Mesenchymal stem cell (in vitro differentiated cells and primary cell): Measurements from ENCODE around the gene PREB.
A peak's percentile ranks its signal among the peaks of the same experiment; 100 is the strongest.

Experiments
- DNase-seq: peaks from one replicate; pipeline ENCODE4 v3.0.0-alpha.2; 2013
- H2AFZ ChIP-seq: one replicate; pipeline ENCODE4 v1.6.1; 2013; ENCODE audit warnings: low read depth, mild to moderate bottlenecking, control low read depth, inconsistent platforms, low read length, moderate library complexity
- H2AK5ac ChIP-seq: 2 replicates; pipeline ENCODE4 v1.6.1; 2013; ENCODE audit warnings: low read length, moderate library complexity, mild to moderate bottlenecking, inconsistent platforms; ENCODE audit not compliant: severe bottlenecking
- H2BK120ac ChIP-seq: one replicate; pipeline ENCODE4 v1.6.1; 2013; ENCODE audit warnings: low read depth, mild to moderate bottlenecking, inconsistent platforms, low read length, moderate library complexity
- H2BK12ac ChIP-seq, 2 experiments: one replicate each; pipeline ENCODE4 v1.6.1; 2013; ENCODE audit warnings: inconsistent platforms in 2 of 2, low read length in 2 of 2, mild to moderate bottlenecking in 2 of 2, moderate library complexity in 2 of 2, control low read depth in 1 of 2
- H2BK15ac ChIP-seq: one replicate; pipeline ENCODE4 v1.6.1; 2013; ENCODE audit warnings: mild to moderate bottlenecking, low read depth, inconsistent platforms; ENCODE audit not compliant: poor library complexity, severe bottlenecking
- H2BK5ac ChIP-seq: 2 replicates; pipeline ENCODE4 v1.6.1; 2013; ENCODE audit warnings: low read depth, mild to moderate bottlenecking, low read length, control low read depth, inconsistent platforms; ENCODE audit not compliant: poor library complexity, severe bottlenecking
- H3K14ac ChIP-seq, 2 experiments: one replicate each; pipeline ENCODE4 v1.6.1; 2013; ENCODE audit warnings: inconsistent platforms in 2 of 2, low read length in 2 of 2, control low read depth in 1 of 2, mild to moderate bottlenecking in 1 of 2, moderate library complexity in 1 of 2
- H3K18ac ChIP-seq, 2 experiments: one replicate each; pipeline ENCODE4 v1.6.1; 2013; ENCODE audit warnings: inconsistent platforms in 2 of 2, low read length in 2 of 2, control low read depth in 1 of 2, low read depth in 1 of 2, mild to moderate bottlenecking in 1 of 2
- H3K23ac ChIP-seq, 2 experiments: one replicate each; pipeline ENCODE4 v1.6.1; 2013; ENCODE audit warnings: inconsistent platforms in 2 of 2, low read length in 2 of 2, mild to moderate bottlenecking in 2 of 2, moderate library complexity in 2 of 2, control low read depth in 1 of 2
- H3K27ac ChIP-seq: 2 replicates; pipeline ENCODE4 v1.5.1; 2013; ENCODE audit warnings: mild to moderate bottlenecking, moderate library complexity, low read length, control low read depth, inconsistent platforms; ENCODE audit not compliant: poor library complexity, severe bottlenecking
- H3K27me3 ChIP-seq, 2 experiments: 2 replicates each; pipeline versions ENCODE4 v1.6.1 to v1.7.0; 2013; ENCODE audit warnings: low read length in 2 of 2, mild to moderate bottlenecking in 2 of 2, moderate library complexity in 2 of 2, control low read depth in 1 of 2, inconsistent platforms in 1 of 2; ENCODE audit not compliant: control insufficient read depth in 1 of 2, insufficient read depth in 1 of 2
- H3K36me3 ChIP-seq, 2 experiments: 2 replicates each; pipeline versions ENCODE4 v1.6.1 to v1.7.0; 2013; ENCODE audit warnings: low read length in 2 of 2, control low read depth in 1 of 2, inconsistent platforms in 1 of 2, low read depth in 1 of 2, mild to moderate bottlenecking in 1 of 2; ENCODE audit not compliant: insufficient read depth in 2 of 2, control insufficient read depth in 1 of 2
- H3K4ac ChIP-seq, 2 experiments: one replicate each; pipeline ENCODE4 v1.6.1; 2013; ENCODE audit warnings: inconsistent platforms in 2 of 2, low read length in 2 of 2, mild to moderate bottlenecking in 2 of 2, moderate library complexity in 2 of 2, control low read depth in 1 of 2, low read depth in 1 of 2
- H3K4me1 ChIP-seq: 2 replicates; pipeline ENCODE4 v1.6.1; 2013; ENCODE audit warnings: low read depth, low read length, control low read depth; ENCODE audit not compliant: control insufficient read depth, insufficient read depth
- H3K4me2 ChIP-seq: 2 replicates; pipeline ENCODE4 v1.6.1; 2013; ENCODE audit warnings: low read length, mild to moderate bottlenecking, inconsistent platforms; ENCODE audit not compliant: poor library complexity, severe bottlenecking
- H3K4me3 ChIP-seq, 2 experiments: 2 replicates each; pipeline versions ENCODE4 v1.5.1 to v1.7.0; 2013; ENCODE audit warnings: low read length in 2 of 2, mild to moderate bottlenecking in 2 of 2, control low read depth in 1 of 2, low read depth in 1 of 2; ENCODE audit not compliant: insufficient read depth in 1 of 2
- H3K79me1 ChIP-seq: replicated peaks from 2 replicates; pipeline ENCODE4 v1.6.1; 2013; ENCODE audit warnings: mild to moderate bottlenecking, control low read depth, low read length, inconsistent platforms; ENCODE audit not compliant: poor library complexity, severe bottlenecking
- H3K9ac ChIP-seq: 2 replicates; pipeline ENCODE4 v1.7.0; 2013; ENCODE audit warnings: mild to moderate bottlenecking, low read length, moderate library complexity
- H3K9me3 ChIP-seq: 2 replicates; pipeline ENCODE4 v1.7.0; 2013; ENCODE audit warnings: mild to moderate bottlenecking, low read length; ENCODE audit not compliant: control insufficient read depth
- H4K8ac ChIP-seq: one replicate; pipeline ENCODE4 v1.6.1; 2013; ENCODE audit warnings: inconsistent platforms, mild to moderate bottlenecking, low read length, moderate library complexity
- H4K91ac ChIP-seq: one replicate; pipeline ENCODE4 v1.6.1; 2013; ENCODE audit warnings: mild to moderate bottlenecking, low read length, inconsistent platforms
- WGBS: methylation state at CpG from one replicate; pipeline ENCODE4 v1.1.7; 2013; ENCODE audit warnings: mixed read lengths; 5-methylcytosine and 5-hydroxymethylcytosine counted together

The PREB gene

DNA sequence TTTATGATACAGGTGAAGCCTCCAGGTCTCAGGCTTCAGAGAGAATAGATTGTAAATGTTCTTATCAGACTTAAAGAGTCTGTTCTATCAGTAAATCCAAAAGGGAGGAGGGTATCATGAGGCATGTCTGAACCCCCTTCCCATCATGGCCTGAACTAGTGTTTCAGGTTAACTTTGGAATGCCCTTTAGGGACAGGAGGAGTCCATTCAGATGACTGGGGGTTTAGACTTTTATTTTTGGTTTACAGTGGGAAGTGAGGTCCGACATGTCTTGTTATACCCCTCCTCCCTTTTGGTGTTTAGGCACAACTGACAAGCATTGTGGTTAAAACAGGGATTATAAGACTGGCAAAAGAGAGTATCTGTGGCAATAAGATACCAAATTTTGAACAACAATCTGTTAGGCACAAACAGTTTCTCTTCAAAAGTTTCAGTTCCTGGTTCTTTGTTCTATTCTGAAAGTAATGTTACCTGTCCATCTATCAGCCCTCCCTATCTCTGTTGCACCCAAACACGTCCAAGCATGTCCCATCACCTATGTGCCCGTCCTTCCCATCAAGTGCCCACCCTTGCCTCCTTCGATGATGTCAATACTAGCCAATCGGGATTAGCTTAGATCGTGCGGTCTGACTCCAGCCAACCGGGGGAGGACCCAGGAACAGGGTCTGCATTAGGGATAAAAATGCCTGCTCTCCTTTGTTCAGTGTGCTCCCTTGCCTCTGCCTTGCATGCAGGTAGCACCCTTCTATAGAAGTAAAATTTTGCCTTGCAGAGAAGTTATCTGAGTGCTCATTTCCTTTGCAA is 30.7 kb upstream of the PREB start:
- peaks cover 0 to 14% of the 10 kb centered on the region in 2 experiments for H3K27me3 ChIP-seq
- H2BK15ac ChIP-seq: no peak overlapping the region
- no peak overlapping the region for H2AK5ac ChIP-seq
- no peaks in the 10 kb centered on the region for H3K9me3 ChIP-seq
- no peak overlapping the region for H2AFZ ChIP-seq
- no peak overlapping the region for H3K23ac ChIP-seq
- no peak overlapping the region for H3K14ac ChIP-seq
- H2BK12ac ChIP-seq: no peak overlapping the region
- H3K36me3 ChIP-seq: no peaks in the 10 kb centered on the region
- H4K91ac ChIP-seq: no peak overlapping the region
- peaks cover 3% of the 10 kb centered on the region for H3K4me1 ChIP-seq
- H3K4ac ChIP-seq: no peak overlapping the region
- H4K8ac ChIP-seq: no peak overlapping the region
- H2BK120ac ChIP-seq: no peak overlapping the region
- no peak overlapping the region for H3K9ac ChIP-seq
- no peak overlapping the region for H2BK5ac ChIP-seq
- no peak overlapping the region for H3K18ac ChIP-seq
- H3K79me1 ChIP-seq: no peaks in the 10 kb centered on the region
- H3K4me3 ChIP-seq: no peak overlapping the region
- no peak for DNase-seq
- no peak overlapping the region for H3K27ac ChIP-seq
- no peak overlapping the region for H3K4me2 ChIP-seq
- WGBS: 86% methylated on average over 7 of the region's 8 CpGs

DNA sequence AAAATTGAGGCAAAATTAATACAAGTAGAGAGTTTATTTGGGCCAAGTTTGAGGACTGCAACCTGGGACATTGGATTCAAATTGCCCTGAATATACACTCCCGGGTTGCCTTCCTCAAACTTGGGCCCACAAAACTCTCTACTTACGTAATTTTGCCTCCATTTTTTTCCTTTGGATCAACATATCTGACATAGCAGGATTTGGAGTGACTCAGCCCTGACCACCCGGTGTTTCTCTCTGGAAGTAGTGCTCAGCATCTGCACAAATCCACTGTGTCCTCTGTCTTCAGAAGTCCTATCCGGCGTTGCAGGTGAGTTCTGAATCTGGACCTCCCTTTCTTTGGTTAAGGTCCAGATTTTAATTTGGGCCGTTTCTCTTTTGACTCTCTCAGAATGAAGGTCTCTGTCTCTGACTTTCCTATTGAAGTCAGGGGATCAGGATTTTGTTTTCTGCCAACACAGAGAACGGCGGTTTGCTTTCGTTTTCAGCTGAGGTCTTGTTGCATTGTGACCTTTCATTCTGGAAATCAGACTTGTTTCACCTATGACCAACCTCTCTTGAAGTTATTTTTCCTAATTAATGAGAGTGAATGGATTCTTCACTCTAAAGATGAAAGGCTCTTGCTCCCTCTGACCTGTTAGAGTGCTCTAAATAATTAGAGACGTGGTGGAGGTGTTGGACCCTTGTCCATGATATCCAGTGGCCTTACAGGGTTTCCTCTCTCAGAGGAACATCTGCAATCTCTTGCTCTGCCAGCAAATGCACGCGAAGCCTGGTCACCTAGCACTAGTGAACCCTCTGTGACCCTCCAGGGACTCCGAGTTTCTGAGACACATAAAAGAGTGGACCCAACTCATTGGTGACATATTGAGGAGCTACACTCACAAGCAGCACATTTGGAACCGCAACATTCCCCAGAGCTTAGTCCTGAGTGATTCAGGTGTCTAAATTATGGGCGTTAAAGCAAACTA is 28.0 kb upstream of the PREB start:
- peak overlapping the region; percentile 58 for H3K9ac ChIP-seq
- no peak overlapping the region for H2BK12ac ChIP-seq
- no peak overlapping the region for H2BK5ac ChIP-seq
- no peak overlapping the region for H3K4me2 ChIP-seq
- H3K27ac ChIP-seq: no peak overlapping the region
- H3K79me1 ChIP-seq: no peaks in the 10 kb centered on the region
- no peak overlapping the region for H3K18ac ChIP-seq
- no peak overlapping the region for H2BK15ac ChIP-seq
- peak; percentile 19 for DNase-seq
- H4K91ac ChIP-seq: no peak overlapping the region
- no peaks in the 10 kb centered on the region for H3K4me1 ChIP-seq
- peaks cover 0 to 9% of the 10 kb centered on the region in 2 experiments for H3K27me3 ChIP-seq
- H3K23ac ChIP-seq: no peak overlapping the region
- no peak overlapping the region for H2BK120ac ChIP-seq
- no peak overlapping the region for H4K8ac ChIP-seq
- H3K36me3 ChIP-seq: no peaks in the 10 kb centered on the region
- no peaks in the 10 kb centered on the region for H3K9me3 ChIP-seq
- peak overlapping the region in 1 of 2 experiments; percentile 60 for H3K4me3 ChIP-seq
- no peak overlapping the region for H3K14ac ChIP-seq
- H2AK5ac ChIP-seq: no peak overlapping the region
- 89% methylated on average over 15 of the region's 15 CpGs for WGBS
- no peak overlapping the region for H3K4ac ChIP-seq
- H2AFZ ChIP-seq: no peak overlapping the region

DNA sequence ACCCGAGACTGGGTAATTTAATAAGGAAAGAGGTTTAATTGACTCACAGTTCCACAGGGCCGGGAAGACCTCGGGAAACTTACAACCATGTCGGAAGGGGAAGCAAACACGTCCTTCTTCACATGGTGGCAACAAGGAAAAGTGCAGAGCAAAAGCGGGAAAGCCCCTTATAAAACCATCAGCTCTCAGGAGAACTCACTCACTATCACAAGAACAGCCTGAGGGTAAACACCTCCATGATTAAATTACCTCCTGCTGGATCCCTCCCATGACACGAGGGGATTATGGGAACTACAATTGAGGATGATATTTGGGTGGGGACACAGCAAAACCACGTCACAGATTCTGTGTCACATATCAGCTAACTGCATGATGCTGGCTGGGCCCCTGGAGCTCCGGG is 25.8 kb upstream of the PREB start:
- Histone ChIP-seq H2BK15ac (no peak overlapping the region), H3K4me2 (no peak overlapping the region), H4K8ac (no peak overlapping the region), H2AFZ (no peak overlapping the region), H2BK120ac (no peak overlapping the region), H3K4me1 (no peaks in the 10 kb centered on the region), H3K27ac (no peak overlapping the region), H3K4me3 (no peak overlapping the region), H3K23ac (no peak overlapping the region), H3K18ac (no peak overlapping the region), H3K9ac (no peak overlapping the region), H3K9me3 (no peaks in the 10 kb centered on the region), H3K14ac (no peak overlapping the region), H2BK5ac (no peak overlapping the region), H3K4ac (no peak overlapping the region), H4K91ac (no peak overlapping the region), H2AK5ac (no peak overlapping the region), H2BK12ac (no peak overlapping the region), H3K27me3 (peaks cover 0 to 7% of the 10 kb centered on the region in 2 experiments), H3K36me3 (no peaks in the 10 kb centered on the region), H3K79me1 (no peaks in the 10 kb centered on the region)
- 89% methylated on average over 8 of the region's 9 CpGs for WGBS
- no peak for DNase-seq

DNA sequence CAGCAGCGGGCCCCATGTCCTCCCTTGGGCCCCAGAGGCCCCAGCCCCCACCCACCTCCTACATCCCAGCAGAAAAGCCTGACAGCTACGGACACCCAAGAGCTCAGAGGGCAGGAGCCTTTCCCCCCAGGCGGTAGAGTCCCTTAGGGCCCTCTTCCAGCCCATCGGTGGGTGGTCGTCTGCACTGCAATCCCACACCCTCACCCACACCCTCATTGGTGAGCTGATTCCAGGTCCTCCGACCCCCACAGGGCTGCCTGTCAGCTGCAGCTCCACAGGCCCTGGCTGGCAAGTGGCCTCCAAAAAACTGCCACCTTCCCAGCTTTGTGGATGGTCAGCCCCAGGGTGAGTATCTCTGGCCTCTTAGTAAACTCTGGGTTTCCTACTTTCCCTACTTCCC is 24.8 kb upstream of the PREB start:
- no peak overlapping the region for H4K91ac ChIP-seq
- no peak overlapping the region for H2BK5ac ChIP-seq
- no peak overlapping the region for H3K9ac ChIP-seq
- no peak overlapping the region for H2BK12ac ChIP-seq
- no peak overlapping the region for H3K4me2 ChIP-seq
- H2BK15ac ChIP-seq: no peak overlapping the region
- WGBS: 84% methylated on average over 6 of the region's 6 CpGs
- no peak overlapping the region for H2AFZ ChIP-seq
- H3K4me3 ChIP-seq: no peak overlapping the region
- no peaks in the 10 kb centered on the region for H3K79me1 ChIP-seq
- H2BK120ac ChIP-seq: no peak overlapping the region
- H3K9me3 ChIP-seq: no peaks in the 10 kb centered on the region
- H4K8ac ChIP-seq: no peak overlapping the region
- DNase-seq: no peak
- H3K27ac ChIP-seq: no peak overlapping the region
- H3K4me1 ChIP-seq: no peaks in the 10 kb centered on the region
- H3K4ac ChIP-seq: no peak overlapping the region
- no peak overlapping the region for H3K23ac ChIP-seq
- peak overlapping the region in 1 of 2 experiments; percentile 59 for H3K14ac ChIP-seq
- no peak overlapping the region for H3K18ac ChIP-seq
- H2AK5ac ChIP-seq: no peak overlapping the region
- no peaks in the 10 kb centered on the region for H3K36me3 ChIP-seq
- peaks cover 0 to 7% of the 10 kb centered on the region in 2 experiments for H3K27me3 ChIP-seq
